Measurements from ENCODE around the gene DGAT2. TPM values are rescaled to one million over a fixed set of nuclear protein-coding genes. Genes with fewer than 3 reads are reported as not detected.

The DGAT2 gene
- total RNA-seq, 2 experiments from 2014 or later = 0.19 to 0.25 TPM

- Mint-ChIP-seq H3K36me3 (ENCODE audit: low read depth) (no peaks in the 10 kb centered on the region), H3K27ac (no peak overlapping the region), H3K27me3 (no peaks in the 10 kb centered on the region), H3K4me3 (no peak overlapping the region), H3K9me3 (no peaks in the 10 kb centered on the region), H3K4me1 (ENCODE audit: low read depth) (no peaks in the 10 kb centered on the region)
- no peaks in the 10 kb centered on the region for H3K9me3 ChIP-seq (ENCODE audit: control insufficient read depth in 1 of 2, insufficient read depth in 1 of 2, low read length in 2 of 2)
- ChIA-PET POLR2A (interaction anchor here (0.7 kb wide), 1 partner anchor 66 kb away, joined by 3 read pairs; no protein-coding TSS in a partner anchor), CTCF (no interaction called here)
- H3K4me1 ChIP-seq (ENCODE audit: insufficient read depth, low read length) = peaks cover 14% of the 10 kb centered on the region
- no peaks in the 10 kb centered on the region for H3K27me3 ChIP-seq (ENCODE audit: control insufficient read depth in 1 of 2, insufficient read depth in 2 of 2, low read length in 2 of 2)
- DNase-seq = no peak
- no peaks in the 10 kb centered on the region for H3K36me3 ChIP-seq (ENCODE audit: insufficient read depth, low read length)
- no peak for ATAC-seq (ENCODE audit: poor library complexity)
- no peak overlapping the region for H3K27ac ChIP-seq (ENCODE audit: low read depth in 1 of 2, low read length in 2 of 2)
- H3K4me3 ChIP-seq (ENCODE audit: low read length) = no peak overlapping the region
- no peak for TF ChIP-seq CTCF (IDR thresholded peaks at IDR 0.05)
- intact Hi-C loops (cut with DNase I, micrococcal nuclease) = no loop called here
Observed at GRCh38 chr11:75778962-75779361, 10.4 kb downstream of the DGAT2 start.

GRCh38 chr11:75779960-75780359 is 11.4 kb downstream of the DGAT2 start:
- no peaks in the 10 kb centered on the region for H3K4me1 Mint-ChIP-seq (ENCODE audit: low read depth)
- TF ChIP-seq CTCF (IDR thresholded peaks at IDR 0.05) = no peak
- no peak overlapping the region for H3K4me3 Mint-ChIP-seq
- Histone ChIP-seq H3K4me1 (ENCODE audit: insufficient read depth, low read length) (peaks cover 11% of the 10 kb centered on the region), H3K9me3 (ENCODE audit: control insufficient read depth in 1 of 2, insufficient read depth in 1 of 2, low read length in 2 of 2) (no peaks in the 10 kb centered on the region), H3K36me3 (ENCODE audit: insufficient read depth, low read length) (no peaks in the 10 kb centered on the region), H3K4me3 (ENCODE audit: low read length) (no peak overlapping the region), H3K27ac (ENCODE audit: low read depth in 1 of 2, low read length in 2 of 2) (no peak overlapping the region), H3K27me3 (ENCODE audit: control insufficient read depth in 1 of 2, insufficient read depth in 2 of 2, low read length in 2 of 2) (no peaks in the 10 kb centered on the region)
- H3K9me3 Mint-ChIP-seq = no peaks in the 10 kb centered on the region
- H3K27me3 Mint-ChIP-seq = no peaks in the 10 kb centered on the region
- CTCF ChIA-PET = no interaction called here
- no peaks in the 10 kb centered on the region for H3K36me3 Mint-ChIP-seq (ENCODE audit: low read depth)
- POLR2A ChIA-PET = no interaction called here
- intact Hi-C loops (cut with DNase I, micrococcal nuclease) = no loop called here
- H3K27ac Mint-ChIP-seq = no peak overlapping the region
- ATAC-seq (ENCODE audit: poor library complexity) (no peak), DNase-seq (no peak)

- Mint-ChIP-seq H3K4me1 (ENCODE audit: low read depth) (no peaks in the 10 kb centered on the region), H3K9me3 (no peaks in the 10 kb centered on the region), H3K27ac (no peak overlapping the region), H3K27me3 (no peaks in the 10 kb centered on the region), H3K36me3 (ENCODE audit: low read depth) (no peaks in the 10 kb centered on the region), H3K4me3 (no peak overlapping the region)
- peaks cover 11% of the 10 kb centered on the region for H3K4me1 ChIP-seq (ENCODE audit: insufficient read depth, low read length)
- ChIA-PET CTCF (no interaction called here), POLR2A (no interaction called here)
- TF ChIP-seq CTCF (IDR thresholded peaks at IDR 0.05) = no peak
- no peaks in the 10 kb centered on the region for H3K36me3 ChIP-seq (ENCODE audit: insufficient read depth, low read length)
- H3K9me3 ChIP-seq (ENCODE audit: control insufficient read depth in 1 of 2, insufficient read depth in 1 of 2, low read length in 2 of 2) = no peaks in the 10 kb centered on the region
- no peak overlapping the region for H3K4me3 ChIP-seq (ENCODE audit: low read length)
- no peak overlapping the region for H3K27ac ChIP-seq (ENCODE audit: low read depth in 1 of 2, low read length in 2 of 2)
- DNase-seq (no peak), ATAC-seq (ENCODE audit: poor library complexity) (no peak)
- H3K27me3 ChIP-seq (ENCODE audit: control insufficient read depth in 1 of 2, insufficient read depth in 2 of 2, low read length in 2 of 2) = no peaks in the 10 kb centered on the region
- intact Hi-C loops (cut with DNase I, micrococcal nuclease) = no loop called here
Observed at GRCh38 chr11:75780888-75781287, 12.3 kb downstream of the DGAT2 start.
